ENCODE measurements around the gene OPA1.

- TF ChIP-seq CTCF (IDR thresholded peaks at IDR 0.05) (no peak), POLR2A (IDR thresholded peaks at IDR 0.05) (no peak), EP300 (IDR thresholded peaks at IDR 0.05) (no peak)
These were observed 126.7 kb downstream of the OPA1 start for GRCh38 chr3:193719735-193720134.
